Aorta (tissue), 5 donors: ENCODE data around the gene MAPK14. TPM values are rescaled to one million over a fixed set of nuclear protein-coding genes. Genes with fewer than 3 reads are reported as not detected.
"Not testable (repeated sequence)": the region's sequence is repeated elsewhere in the genome, so short reads cannot be mapped to it uniquely, and the experiment has no call there.

ENCODE experiments used
- ATAC-seq: fragments of 200-7000 bp; cut with Tn5 transposase; one replicate; pipeline ENCODE4 v1.9.1; 2022; ENCODE audit warnings: moderate library complexity; ENCODE audit not compliant: low FRiP score
- DNase-seq, 2 donors: peaks; one replicate each; pipeline ENCODE4 v3.0.0-alpha.2; 2020
- H3K27ac ChIP-seq, 2 donors: one replicate each; pipeline ENCODE4 v1.5.1; 2013; ENCODE audit warnings: low read length in 2 of 2, mild to moderate bottlenecking in 2 of 2, moderate library complexity in 2 of 2, control low read depth in 1 of 2, inconsistent platforms in 1 of 2, low read depth in 1 of 2
- H3K27me3 ChIP-seq, 2 donors: one replicate each; pipeline ENCODE4 v1.6.1; 2013; ENCODE audit warnings: control low read depth in 1 of 2, low read length in 1 of 2, mild to moderate bottlenecking in 1 of 2, moderate library complexity in 1 of 2; ENCODE audit not compliant: insufficient read depth in 2 of 2, control insufficient read depth in 1 of 2
- H3K36me3 ChIP-seq, 2 donors: one replicate each; pipeline ENCODE4 v1.6.1; 2013; ENCODE audit warnings: control low read depth in 1 of 2, low read length in 1 of 2, mild to moderate bottlenecking in 1 of 2; ENCODE audit not compliant: insufficient read depth in 2 of 2, control insufficient read depth in 1 of 2
- H3K4me1 ChIP-seq, 2 donors: one replicate each; pipeline ENCODE4 v1.6.1; 2013; ENCODE audit warnings: low read length in 2 of 2, control low read depth in 1 of 2, mild to moderate bottlenecking in 1 of 2, moderate library complexity in 1 of 2; ENCODE audit not compliant: insufficient read depth in 2 of 2, control insufficient read depth in 1 of 2
- H3K4me3 ChIP-seq, 2 donors: one replicate each; pipeline ENCODE4 v1.5.1; 2013; ENCODE audit warnings: low read length in 2 of 2, control low read depth in 1 of 2, mild to moderate bottlenecking in 1 of 2
- H3K9me3 ChIP-seq: one replicate; pipeline ENCODE4 v1.6.1; 2013; ENCODE audit warnings: mild to moderate bottlenecking, low read length; ENCODE audit not compliant: control insufficient read depth
- WGBS, 2 donors: extraction: QIAGEN DNeasy Blood & Tissue Kit; methylation state at CpG; one replicate each; pipeline ENCODE4 v1.1.7; 2013; 5-methylcytosine and 5-hydroxymethylcytosine counted together
- intact Hi-C, 2 donors: fragments of 100-400 bp; cut with DNase I; formaldehyde crosslinking; loops; one replicate each; pipeline versions ENCODE4 v1.14.2 to v1.15.0; 2022
- polyA plus RNA-seq, 2 donors: library from polyadenylated mRNA; stranded (reverse); fragments of 200-250 nt; gene quantifications; one replicate each; pipeline ENCODE4 v1.2.3, GENCODE V29; 2013
- total RNA-seq, 2 donors: library from RNA; stranded (reverse); fragmentation: NEBNext Ultra II Directional; extraction: Animal tissue kit (Norgen Biotek cat#: 25700); gene quantifications; one replicate each; pipeline ENCODE4 v1.2.1, GENCODE V29; 2021
- donor health status: healthy with polysubstance abuse.
- donor health status: Bipolar disorder and iron deficiency.
- donor health status: DM: no; HTN: no; CAD: no.
- donor health status: DM: no; HTN: no; CAD: no.
- donor health status: DM: yes; HTN: yes; CAD: no.

The MAPK14 gene
- total and polyA plus RNA-seq, 4 donors = 19.8 to 62.0 (median 38.5) TPM

GRCh38 chr6:36082318-36082717, 54.7 kb downstream of the MAPK14 start:
- H3K36me3 ChIP-seq = peaks cover 0 to 9% of the 10 kb centered on the region in 2 donors
- intact Hi-C loops = no loop called here

DNA sequence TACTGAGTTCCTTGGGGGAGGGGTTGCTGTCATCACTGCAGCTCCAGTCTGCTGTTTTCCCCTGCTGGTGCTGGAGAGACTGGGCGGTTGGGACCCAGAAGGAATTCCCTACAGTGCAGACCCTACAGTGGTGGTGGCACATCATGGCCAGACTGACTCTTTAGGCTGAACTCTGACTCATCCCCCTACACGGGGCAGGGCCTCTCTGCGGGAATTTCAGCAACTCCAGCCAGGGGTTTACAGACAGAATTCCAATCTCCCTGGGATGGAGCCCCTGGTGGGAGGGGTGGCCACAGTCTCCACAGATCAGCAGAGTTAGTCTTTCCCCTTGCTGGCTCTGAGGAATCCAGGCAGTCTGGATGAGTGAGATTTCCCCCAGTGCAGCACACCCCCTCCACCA, 55.8 kb downstream of the MAPK14 start:
- H3K36me3 ChIP-seq = peaks cover 0 to 6% of the 10 kb centered on the region in 2 donors
- H3K4me1 ChIP-seq = no peaks in the 10 kb centered on the region
- intact Hi-C loops = no loop called here
- DNase-seq = no peak
- WGBS, 2 donors = 67 to 83% methylated on average over 3 of the region's 3 CpGs
- H3K9me3 ChIP-seq = no peaks in the 10 kb centered on the region
- no peak overlapping the region for H3K4me3 ChIP-seq
- H3K27me3 ChIP-seq = no peaks in the 10 kb centered on the region
- no peak overlapping the region for H3K27ac ChIP-seq
- no peak for ATAC-seq

More at GRCh38 chr6:36082318-36082717, 54.7 kb downstream of the MAPK14 start:
- 100% methylated on average over 1 of the region's 1 CpG for WGBS, 2 donors
- H3K27ac ChIP-seq = no peak overlapping the region
- H3K4me3 ChIP-seq = no peak overlapping the region
- no peaks in the 10 kb centered on the region for H3K27me3 ChIP-seq
- H3K9me3 ChIP-seq = no peaks in the 10 kb centered on the region
- no peaks in the 10 kb centered on the region for H3K4me1 ChIP-seq
- DNase-seq = no peak
- ATAC-seq = no peak

- H3K27ac ChIP-seq, ATAC-seq, H3K4me3 ChIP-seq, H3K36me3 ChIP-seq, H3K4me1 ChIP-seq, DNase-seq, H3K27me3 ChIP-seq, intact Hi-C loops, H3K9me3 ChIP-seq: not testable (repeated sequence)
- 96 to 99% methylated on average over 5 of the region's 5 CpGs for WGBS, 2 donors
Observed at GRCh38 chr6:36088204-36088603, 60.6 kb downstream of the MAPK14 start.

- WGBS, 2 donors = 98% methylated on average over 5 of the region's 5 CpGs
Observed at GRCh38 chr6:36089048-36089447, 61.4 kb downstream of the MAPK14 start.

DNA sequence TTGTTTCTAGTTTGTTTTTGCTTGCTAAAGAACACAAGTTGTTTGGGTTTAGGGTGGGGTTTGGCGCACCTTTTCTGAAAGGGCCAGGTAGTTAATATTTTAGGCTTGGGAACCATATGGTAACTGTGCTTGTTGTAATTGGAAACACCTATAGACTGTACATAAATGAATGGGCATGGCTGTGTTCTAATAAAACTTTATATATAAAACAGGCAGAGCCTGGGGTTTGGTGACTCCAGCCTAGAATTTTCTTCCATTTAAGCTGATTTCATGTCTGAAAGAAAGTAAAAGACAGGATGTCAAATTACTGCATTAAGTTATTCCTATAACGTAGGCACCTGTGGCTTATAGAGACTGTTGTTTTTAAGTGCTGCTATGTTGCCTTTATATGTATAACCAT, 66.6 kb downstream of the MAPK14 start:
- intact Hi-C loops = loop anchor here in 1 of 2 donors (2.0 to 5.0 kb wide), 2 partner anchors 37 to 67 kb away; partner anchors contain the start of gene MAPK14
- no peak for DNase-seq

More at GRCh38 chr6:36089048-36089447, 61.4 kb downstream of the MAPK14 start:
- DNase-seq (no peak), ATAC-seq (no peak)
- intact Hi-C loops = no loop called here
- H3K4me1 ChIP-seq = no peaks in the 10 kb centered on the region
- H3K9me3 ChIP-seq = no peaks in the 10 kb centered on the region
- H3K36me3 ChIP-seq = peaks cover 2 to 4% of the 10 kb centered on the region in 2 donors
- no peaks in the 10 kb centered on the region for H3K27me3 ChIP-seq
- H3K4me3 ChIP-seq = no peak overlapping the region
- no peak overlapping the region for H3K27ac ChIP-seq

GRCh38 chr6:36094753-36095496, 67.3 kb downstream of the MAPK14 start:
- ATAC-seq = peak; percentile 94
- DNase-seq = peak; percentile 82 to 93
- intact Hi-C loops = loop anchor here (1.0 to 5.0 kb wide), 3 partner anchors 38 to 68 kb away; partner anchors contain the start of gene MAPK14 (in 2 of the 2)
- H3K4me1 ChIP-seq = no peaks in the 10 kb centered on the region
- WGBS, 2 donors = 10% methylated on average over 9 of the region's 9 CpGs
- H3K36me3 ChIP-seq = peaks cover 2 to 6% of the 10 kb centered on the region in 2 donors
- H3K9me3 ChIP-seq = no peaks in the 10 kb centered on the region
- H3K4me3 ChIP-seq = no peak overlapping the region
- H3K27me3 ChIP-seq = no peaks in the 10 kb centered on the region
- H3K27ac ChIP-seq = peak overlapping the region in 1 of 2 donors; percentile 21

More for the DNA sequence above, 66.6 kb downstream of the MAPK14 start:
- Histone ChIP-seq H3K36me3 (peaks cover 2 to 6% of the 10 kb centered on the region in 2 donors), H3K27me3 (no peaks in the 10 kb centered on the region), H3K9me3 (no peaks in the 10 kb centered on the region), H3K4me1 (no peaks in the 10 kb centered on the region), H3K27ac (no peak overlapping the region), H3K4me3 (no peak overlapping the region)
- ATAC-seq = no peak
- WGBS, 2 donors = 93 to 94% methylated on average over 2 of the region's 2 CpGs

GRCh38 chr6:36095497-36096391, 68.1 kb downstream of the MAPK14 start:
- Histone ChIP-seq H3K36me3 (peaks cover 2 to 6% of the 10 kb centered on the region in 2 donors), H3K27me3 (no peaks in the 10 kb centered on the region), H3K27ac (no peak overlapping the region), H3K4me3 (no peak overlapping the region), H3K4me1 (no peaks in the 10 kb centered on the region), H3K9me3 (no peaks in the 10 kb centered on the region)
- 80 to 82% methylated on average over 8 of the region's 8 CpGs for WGBS, 2 donors
- ATAC-seq (peak; percentile 24), DNase-seq (no peak)
- intact Hi-C loops = loop anchor here (1.0 to 2.0 kb wide), 2 partner anchors 68 to 69 kb away; partner anchors contain the start of gene MAPK14 (in 2 of the 2)

- Histone ChIP-seq H3K4me1 (no peaks in the 10 kb centered on the region), H3K9me3 (no peaks in the 10 kb centered on the region), H3K27me3 (no peaks in the 10 kb centered on the region), H3K27ac (no peak overlapping the region), H3K4me3 (no peak overlapping the region), H3K36me3 (peaks cover 4 to 7% of the 10 kb centered on the region in 2 donors)
- WGBS, 2 donors = 74 to 79% methylated on average over 3 of the region's 3 CpGs
- ATAC-seq (no peak), DNase-seq (no peak)
- intact Hi-C loops = no loop called here
Observed at GRCh38 chr6:36098253-36098919, 70.8 kb downstream of the MAPK14 start.
